ENCODE data around the gene NPPC. TPM values are rescaled to one million over a fixed set of nuclear protein-coding genes. Genes with fewer than 3 reads are reported as not detected.
"Not testable (repeated sequence)": the region's sequence is repeated elsewhere in the genome, so short reads cannot be mapped to it uniquely, and the experiment has no call there.

Gene NPPC, protein sequence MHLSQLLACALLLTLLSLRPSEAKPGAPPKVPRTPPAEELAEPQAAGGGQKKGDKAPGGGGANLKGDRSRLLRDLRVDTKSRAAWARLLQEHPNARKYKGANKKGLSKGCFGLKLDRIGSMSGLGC
- total RNA-seq: 1 to 10 TPM; 3.7 to 7.2 TPM
- long read RNA-seq, partial matches to known transcripts: 0 of 1 reads
- long read RNA-seq, other reads (novel, unspliced or antisense): 0 of 1 reads

DNA sequence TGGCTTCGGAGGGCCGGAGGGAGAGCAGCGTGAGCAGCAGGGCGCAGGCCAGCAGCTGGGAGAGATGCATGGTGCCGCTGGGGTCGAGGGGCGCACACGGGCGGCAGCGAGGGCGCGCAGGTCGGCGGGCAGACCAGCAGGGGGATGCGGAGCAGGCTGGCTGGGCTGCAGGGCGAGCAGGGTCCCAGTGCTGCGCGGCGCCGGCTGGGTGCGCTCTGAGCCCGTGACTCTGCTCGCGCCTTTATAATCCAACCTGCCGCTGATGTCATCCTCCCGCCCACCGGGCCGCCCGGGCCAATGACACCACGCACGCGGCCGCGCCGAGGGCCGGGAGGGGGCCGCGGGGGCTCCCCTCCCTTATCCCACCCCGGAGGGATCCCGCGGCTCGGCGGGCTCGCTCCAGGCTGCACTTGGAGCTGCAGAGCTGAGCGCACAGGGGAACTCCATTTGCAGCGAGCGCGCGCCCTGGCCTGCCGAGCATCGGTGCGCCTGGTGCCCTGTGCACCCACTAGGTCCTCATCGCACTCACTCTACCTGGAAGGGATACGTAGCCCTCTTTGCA lies at the start of gene NPPC:
Gene NPPC (minus strand): TSS at position 217 of the 562 bp plus-strand sequence. CDS start 147 bp downstream, at position 70.
- ATAC-seq: peak; percentile 77 to 80
- DNase-seq: peak; percentile 66
- intact Hi-C loops (cut with DNase I): loop anchor here (5.0 kb wide), 3 partner anchors 216 to 401 kb away; no protein-coding TSS in a partner anchor

DNA sequence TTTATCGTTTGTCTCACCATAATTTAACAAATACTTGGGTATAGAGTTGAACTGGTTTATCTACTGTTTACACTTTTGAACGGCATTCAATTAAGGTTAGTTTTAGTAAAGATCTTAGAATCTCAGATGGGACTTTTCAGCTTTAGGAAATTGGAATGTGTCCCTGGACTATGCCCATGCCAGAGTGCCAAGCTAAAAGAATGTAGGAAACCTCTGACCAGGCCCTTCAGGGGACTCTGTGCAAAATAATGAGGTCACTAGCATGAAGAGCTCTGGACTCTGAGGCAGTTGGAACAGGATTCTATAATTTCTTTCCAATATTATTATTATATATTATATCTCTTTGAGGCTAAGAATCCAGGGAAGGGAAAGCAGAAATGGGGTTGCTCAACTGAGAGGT lies 48.8 kb upstream of the NPPC start:
- intact Hi-C loops (cut with DNase I): no loop called here
- ATAC-seq (no peak), DNase-seq (no peak)

DNA sequence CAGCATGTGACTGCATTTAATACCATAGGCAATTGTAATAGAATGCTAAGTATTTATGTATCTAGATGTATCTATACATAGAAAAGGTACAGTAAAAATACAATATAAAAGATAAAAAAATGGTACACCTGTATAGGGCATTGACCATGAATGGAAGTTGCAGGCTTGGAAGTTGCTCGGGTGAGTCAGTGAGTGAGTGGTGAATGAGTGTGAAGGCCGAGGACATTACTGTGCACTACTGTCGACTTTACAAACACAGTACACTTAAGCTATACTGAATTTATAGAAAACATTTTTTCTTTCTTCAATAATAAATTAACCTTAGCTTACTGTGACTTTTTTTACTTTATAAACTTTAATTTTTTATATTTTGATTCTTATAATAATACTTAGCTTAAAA lies 44.3 kb upstream of the NPPC start:
- ATAC-seq: no peak
- intact Hi-C loops (cut with DNase I): no loop called here
- no peak for DNase-seq

DNA sequence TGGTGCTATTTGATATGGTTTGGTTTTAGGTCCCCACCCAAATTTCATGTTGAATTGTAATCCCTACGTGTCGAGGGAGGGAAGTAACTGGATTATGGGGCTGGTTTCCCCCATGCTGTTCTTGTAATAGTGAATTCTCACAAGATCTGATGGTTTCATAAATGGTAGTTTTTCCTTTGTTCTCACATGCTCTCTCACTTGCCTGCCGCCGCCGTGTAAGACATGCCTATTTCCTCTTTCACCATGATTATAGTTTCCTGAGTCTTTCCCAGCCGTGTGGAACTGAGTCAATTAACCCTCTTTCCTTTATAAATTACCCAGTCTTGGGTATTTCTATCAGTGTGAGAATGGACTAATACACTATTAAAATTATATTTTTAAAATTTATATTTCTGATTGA lies 42.6 kb upstream of the NPPC start:
- DNase-seq: no peak
- ATAC-seq: no peak
- intact Hi-C loops (cut with DNase I): no loop called here

DNA sequence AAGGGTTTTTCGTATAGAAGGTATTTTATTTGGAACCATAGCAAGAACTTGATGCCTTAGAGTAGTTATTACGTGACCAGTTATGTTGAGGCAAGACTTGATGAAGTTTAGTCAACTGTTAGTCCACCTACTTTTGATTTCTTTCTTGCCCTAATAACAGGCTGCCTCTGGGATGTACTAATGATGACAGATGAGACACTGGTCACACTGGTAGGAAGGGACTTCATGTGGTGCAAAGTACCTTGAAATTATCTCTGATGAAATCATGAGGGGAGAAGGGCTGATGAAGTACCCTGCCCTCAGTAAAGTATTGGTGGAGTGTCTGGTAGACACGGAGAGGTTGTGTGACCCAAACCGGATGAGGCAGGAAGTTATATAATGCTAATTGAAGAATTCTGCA lies 40.7 kb upstream of the NPPC start:
- intact Hi-C loops (cut with DNase I): no loop called here
- ATAC-seq: no peak
- DNase-seq: no peak

DNA sequence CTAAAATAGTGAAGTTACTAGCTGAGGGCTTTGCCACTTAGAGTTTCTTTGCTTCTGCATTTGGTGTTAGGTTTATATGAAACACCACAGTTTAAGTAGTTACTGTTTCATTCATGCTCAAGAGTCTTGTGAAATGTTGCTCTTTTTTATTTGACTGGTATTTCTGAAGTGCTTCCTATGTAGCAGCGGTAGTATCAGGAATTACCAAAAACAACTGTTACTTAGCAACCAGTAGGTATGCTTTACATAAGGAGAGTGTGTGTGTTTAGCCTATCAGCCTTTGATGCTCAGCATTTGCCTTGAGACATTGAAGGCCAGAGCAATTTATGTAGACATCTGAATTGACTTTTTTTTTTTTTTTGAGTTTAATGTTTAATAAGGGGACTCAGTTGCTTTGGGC lies 38.9 kb upstream of the NPPC start:
- ATAC-seq (no peak), DNase-seq (no peak)
- intact Hi-C loops (cut with DNase I): no loop called here

DNA sequence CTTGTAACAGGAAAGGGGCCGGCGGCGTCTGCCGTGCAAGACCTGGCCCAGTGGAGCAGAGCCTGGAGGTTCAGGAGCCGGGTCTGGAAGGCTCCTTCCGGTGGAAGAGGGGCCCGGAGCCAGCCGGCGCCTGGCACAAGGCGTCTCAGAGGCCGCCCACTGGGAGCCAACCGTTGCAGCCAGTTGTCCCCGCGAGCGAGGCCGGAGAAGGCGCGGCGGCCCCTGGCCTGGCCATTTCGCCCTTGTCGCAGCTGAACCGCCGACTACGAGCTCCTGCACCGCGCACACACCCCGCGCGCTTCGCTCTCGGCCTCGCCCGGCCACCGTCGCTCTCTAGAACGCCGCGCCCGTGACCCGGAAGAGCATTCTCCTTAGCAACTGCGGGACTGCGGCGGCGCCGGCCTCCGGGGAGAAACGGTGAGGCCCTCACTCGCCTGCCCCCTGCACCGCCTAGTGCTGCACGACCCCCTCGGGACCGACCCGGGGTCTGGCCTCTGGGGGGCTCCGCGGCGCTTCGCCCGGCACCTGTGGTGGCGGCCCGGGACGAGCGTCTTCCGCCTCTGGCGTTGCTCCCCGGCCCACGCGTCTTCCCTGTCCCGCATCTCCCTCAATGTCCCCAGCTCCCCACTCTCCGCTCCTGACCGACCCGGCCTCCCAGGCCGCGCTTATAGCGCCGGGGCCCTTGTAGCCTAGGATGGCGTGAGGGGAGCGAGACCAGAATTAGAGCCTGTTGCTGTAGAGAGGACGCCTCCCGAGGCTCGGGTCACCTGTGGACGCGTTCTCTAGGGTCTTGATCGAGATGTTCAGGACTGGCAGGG lies 35.4 kb upstream of the NPPC start, which contains the start of gene DIS3L2:
Gene DIS3L2 (plus strand): TSS at position 365 of the 818 bp plus-strand sequence. CDS start 53,215 bp downstream, outside the sequence.
- intact Hi-C loops (cut with DNase I): no loop called here
- DNase-seq: peak; percentile 89
- peak; percentile 99 for ATAC-seq

DNA sequence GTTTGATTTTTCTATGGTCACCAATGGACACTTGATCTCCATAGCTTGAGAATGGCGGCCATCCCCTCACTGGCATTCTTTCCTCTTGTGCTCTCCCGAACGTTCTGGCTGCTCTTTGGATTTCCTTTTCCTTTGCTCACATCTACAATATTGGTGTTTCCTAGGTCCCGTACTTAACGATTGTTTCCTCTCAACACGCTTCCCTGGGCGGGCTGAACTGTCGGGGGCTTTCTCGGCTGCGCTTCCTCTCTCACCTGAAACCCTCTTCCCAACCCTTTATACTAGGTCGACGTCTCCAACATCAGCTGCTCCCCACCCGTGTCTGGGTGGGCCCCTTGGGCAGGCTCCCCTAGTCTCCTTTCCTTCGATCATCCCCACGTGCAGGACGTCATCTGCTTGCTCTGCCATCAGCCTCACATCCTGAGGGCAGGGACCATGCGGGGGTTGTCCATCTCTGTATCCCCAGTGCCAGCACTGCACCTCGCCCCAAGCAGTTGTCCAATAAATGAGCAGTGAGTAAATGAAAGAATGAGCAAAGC lies 34.7 kb upstream of the NPPC start:
- ATAC-seq: peak in 1 of 2 donors; percentile 38
- intact Hi-C loops (cut with DNase I): no loop called here
- no peak for DNase-seq

DNA sequence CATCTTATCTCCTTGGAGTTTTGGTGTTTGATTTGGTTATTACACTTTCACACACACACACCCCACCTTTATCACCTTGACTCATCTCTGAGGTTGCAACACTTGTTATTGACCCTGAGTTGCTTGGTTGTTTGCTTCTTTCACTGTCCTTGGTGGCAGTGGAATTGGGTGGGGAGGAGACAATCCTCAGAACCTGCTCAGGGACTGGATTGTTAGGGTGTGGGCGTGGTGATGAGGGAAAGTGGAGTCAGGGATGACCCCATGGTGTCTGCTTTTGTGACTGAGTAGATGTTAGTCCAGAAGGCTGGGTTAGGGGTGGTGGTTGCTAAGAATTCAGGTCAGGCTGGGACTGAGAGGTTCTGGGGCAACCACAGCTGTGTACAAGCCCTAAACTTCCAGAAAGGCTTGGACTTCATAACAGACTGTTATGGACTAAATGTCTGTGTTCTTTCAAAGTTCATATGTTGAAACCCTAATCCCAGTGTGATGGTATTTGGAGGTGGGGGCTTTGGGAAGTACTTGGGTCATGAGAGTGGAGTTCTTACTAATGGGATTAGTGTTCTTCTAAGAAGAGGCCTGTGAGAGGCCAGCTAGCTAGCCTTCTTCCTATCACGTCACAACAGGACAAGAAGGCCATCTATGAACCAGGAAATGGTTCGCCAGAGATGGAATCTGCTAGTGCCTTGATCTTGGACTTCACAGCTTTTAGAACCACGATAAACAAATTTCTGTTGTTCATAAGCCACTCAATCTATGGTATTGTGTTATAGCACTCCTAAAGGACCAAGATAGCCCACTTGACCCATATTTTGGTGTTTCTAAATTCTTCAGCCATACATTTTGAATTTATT lies 31.9 kb upstream of the NPPC start:
- ATAC-seq (no peak), DNase-seq (no peak)
- intact Hi-C loops (cut with DNase I): no loop called here

DNA sequence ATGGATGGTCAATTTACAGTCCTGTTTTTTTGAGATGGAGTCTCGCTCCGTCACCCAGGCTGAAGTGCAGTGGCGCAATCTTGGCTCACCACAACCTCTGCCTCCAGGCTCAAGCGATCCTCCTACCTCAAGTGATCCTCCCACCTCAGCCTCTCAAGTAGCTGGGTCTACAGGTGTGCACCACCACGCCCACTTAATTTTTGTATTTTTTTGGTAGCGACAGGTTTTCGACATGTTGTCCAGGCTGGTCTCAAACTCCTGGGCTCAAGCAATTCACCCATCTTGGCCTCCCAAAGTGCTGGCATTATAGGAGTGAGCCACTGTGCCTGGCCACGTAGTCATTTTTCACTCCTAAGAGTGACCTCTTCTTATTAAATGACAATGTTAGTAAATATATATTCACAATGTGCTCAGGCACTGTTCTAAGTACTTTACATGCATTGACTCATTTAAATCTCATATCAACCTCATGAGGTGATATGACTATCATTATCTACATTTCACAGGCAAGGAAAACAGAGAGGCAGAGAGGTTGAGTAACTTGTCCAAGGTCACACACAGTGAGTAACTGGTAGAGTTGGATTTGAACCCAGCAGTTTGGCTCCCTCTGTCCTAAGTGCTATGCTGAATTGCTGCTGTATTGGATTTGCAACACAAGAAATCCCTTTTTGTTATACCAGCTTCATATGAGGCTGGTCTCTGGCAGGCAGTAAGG lies 29.7 kb upstream of the NPPC start:
- DNase-seq (no peak), ATAC-seq (no peak)
- intact Hi-C loops (cut with DNase I): no loop called here

DNA sequence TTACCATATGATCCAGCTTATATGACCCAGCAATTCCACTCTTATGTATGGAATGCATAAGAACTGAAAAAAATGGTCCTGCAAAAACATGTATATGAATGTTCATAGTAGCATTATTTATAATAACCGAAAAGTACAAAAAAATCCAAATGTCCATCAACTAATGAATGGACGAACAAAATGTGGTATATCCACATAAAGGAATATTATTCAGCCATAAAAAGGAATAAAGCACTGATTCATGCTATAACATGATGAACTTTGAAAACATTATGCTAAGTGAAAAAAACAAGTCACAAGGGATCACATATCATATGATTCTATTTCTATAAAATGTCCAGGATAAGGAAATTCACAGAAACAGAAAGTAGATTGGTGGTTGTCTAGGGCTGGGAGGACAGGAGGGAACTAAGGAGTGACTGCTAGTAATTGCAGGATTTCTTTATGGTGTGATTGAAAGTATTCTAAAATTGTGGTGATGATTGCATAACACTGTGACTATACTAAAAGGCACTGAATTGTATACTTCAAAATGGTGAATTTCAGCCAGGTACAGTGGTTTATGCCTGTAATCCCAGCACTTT lies 25.3 kb upstream of the NPPC start:
- DNase-seq (no peak), ATAC-seq (no peak)
- intact Hi-C loops (cut with DNase I): no loop called here

DNA sequence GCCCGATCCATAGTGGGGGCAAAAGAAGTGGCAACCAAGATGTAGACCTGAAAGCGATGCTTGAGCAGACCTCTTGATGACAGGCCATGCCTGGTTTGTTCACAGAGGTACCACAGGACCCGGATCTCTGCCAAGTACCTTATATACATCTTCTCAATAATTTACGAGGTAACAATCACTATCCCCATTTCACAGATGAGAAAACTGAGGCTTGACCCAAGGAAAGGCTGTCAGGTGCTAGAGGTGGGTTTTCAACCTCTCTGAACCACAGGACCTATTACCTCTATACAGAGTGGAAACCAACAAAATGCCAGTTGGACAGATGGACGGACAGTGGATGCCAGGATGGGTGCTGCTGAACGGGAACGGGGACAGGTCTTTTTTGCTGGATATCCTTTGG lies 21.5 kb upstream of the NPPC start:
- ATAC-seq (no peak), DNase-seq (no peak)
- intact Hi-C loops (cut with DNase I): no loop called here

DNA sequence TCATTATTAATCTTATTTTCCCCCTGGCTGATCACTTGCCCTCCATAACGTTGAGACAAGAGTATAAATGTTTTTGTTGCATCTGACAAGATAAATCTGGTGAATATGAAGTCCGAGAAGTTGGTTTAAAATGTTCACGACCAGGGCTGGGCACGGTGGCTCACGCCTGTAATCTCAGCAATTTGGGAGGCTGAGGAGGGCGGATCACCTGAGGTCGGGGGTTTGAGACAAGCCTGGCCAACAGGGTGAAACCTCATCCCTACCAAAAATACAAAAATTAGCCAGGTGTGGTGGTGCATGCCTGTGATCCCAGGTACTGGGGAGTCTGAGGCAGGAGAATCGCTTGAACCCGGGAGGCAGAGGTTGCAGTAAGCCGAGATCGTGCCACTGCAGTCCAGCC lies 20.9 kb upstream of the NPPC start:
- DNase-seq; ATAC-seq; intact Hi-C loops (cut with DNase I): not testable (repeated sequence)

DNA sequence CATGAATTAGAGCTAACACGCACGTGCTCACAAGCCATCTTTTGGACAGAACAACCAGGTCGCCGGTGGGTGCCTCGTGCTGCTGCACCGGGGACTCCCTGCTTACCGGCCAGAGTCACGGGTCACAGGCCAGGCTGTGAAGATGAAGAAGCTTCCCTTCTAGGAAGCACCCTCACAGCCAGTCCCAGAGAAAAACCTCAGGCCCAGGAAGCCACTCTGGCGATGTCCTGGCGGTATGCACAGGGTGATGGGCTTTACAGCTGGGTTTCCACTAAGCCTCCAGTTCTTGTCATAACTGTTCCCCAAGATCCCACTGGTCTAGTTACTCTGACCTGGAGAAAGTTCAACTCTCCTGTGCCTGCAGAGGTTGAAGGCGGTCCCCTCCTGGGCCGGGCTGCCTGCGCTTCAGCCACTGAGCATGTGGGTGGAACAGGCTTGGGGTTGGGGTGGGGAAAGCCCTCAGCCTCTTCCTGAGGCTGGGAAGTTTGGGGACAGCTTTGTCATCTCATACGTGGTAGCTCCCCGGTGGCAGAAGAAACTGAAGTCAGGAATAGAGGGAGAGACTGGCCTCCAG lies 20.1 kb upstream of the NPPC start:
- intact Hi-C loops (cut with DNase I): no loop called here
- ATAC-seq: no peak
- DNase-seq: no peak

DNA sequence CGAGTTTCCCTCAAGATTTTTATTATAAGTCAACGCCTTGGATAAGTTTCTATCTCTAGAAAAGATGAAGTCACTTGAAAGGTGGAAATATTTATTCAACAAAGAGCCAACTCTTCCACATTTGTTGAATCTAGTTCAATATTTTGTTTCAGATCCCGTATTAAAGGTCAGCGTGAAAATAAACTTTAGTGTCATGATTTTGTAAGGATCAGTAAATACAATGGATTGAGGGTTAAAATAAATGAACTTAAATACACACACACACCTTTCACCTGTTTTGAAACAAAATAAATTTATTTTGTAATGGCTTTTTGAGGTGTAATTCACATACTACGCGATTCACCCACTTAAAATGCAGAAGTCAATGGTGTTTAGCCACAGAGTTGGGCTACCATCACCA lies 16.0 kb upstream of the NPPC start:
- no peak for DNase-seq
- intact Hi-C loops (cut with DNase I): no loop called here
- ATAC-seq: no peak

DNA sequence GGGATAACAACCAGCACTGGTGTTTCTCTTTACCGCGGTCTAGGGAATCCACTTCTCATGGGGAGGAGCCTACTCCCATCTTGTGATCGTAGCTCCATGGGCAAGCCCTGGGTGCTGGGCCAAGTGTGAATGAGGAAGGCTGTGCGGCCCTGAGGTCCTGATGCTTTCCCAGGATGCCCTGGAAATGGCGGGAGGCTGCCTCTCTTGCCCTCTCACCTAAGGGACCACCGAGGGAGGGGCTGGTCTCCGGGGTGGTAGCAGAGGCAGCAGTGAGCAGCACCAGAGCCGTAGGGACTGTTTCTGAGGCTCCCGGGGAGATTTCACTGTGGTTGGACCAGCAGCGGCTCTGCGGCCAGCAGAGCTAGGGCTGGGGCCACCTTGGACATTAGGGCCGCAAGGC lies 15.5 kb upstream of the NPPC start:
- no peak for ATAC-seq
- intact Hi-C loops (cut with DNase I): no loop called here
- no peak for DNase-seq

DNA sequence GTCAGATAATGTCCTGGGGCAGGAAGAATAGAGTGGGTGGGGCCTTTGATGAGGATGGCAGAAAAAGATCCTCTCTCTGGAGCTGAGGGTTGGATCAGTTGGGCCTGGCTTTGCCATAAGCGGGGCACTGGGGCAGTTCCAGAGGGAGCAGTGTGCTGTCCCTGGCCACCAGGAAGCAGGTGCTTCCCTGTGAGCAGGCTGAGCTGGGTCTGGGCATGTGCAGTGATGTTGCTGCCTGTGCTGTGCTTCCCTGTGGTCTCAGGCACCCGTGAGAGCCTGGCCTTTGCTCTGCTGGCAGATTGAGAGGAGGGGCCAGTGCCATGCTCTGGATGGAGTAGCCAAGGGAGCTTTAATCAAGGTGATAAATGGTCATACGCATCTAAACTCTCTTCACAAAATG lies 14.6 kb upstream of the NPPC start:
- DNase-seq (no peak), ATAC-seq (no peak)
- intact Hi-C loops (cut with DNase I): no loop called here

DNA sequence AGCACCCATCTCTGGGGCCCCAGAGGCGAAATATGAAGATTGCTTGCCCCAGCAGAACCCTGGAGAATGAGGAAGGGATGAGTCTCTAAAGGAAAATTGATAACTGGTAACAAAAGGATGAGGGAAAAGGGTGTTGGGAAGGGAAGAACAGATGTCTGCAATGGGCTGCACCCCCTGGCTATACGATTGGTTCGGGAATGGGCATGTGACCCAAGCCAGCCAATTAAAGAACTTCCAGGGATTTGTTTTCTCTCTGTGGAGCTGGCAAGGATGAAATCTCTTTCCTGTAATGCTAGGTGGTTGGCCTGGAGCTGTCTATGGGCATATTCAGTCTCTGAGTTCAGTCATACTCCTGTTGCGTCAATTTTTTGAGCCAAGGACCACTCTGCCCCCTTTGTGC lies 12.8 kb upstream of the NPPC start:
- intact Hi-C loops (cut with DNase I): no loop called here
- DNase-seq (no peak), ATAC-seq (no peak)

Measured in left cardiac atrium (tissue), 4 donors.